PC-9 (cell line): ENCODE results near the gene CXCR1. TPM values are rescaled to one million over a fixed set of nuclear protein-coding genes. Genes with fewer than 3 reads are reported as not detected.
"Not testable (repeated sequence)": the region's sequence is repeated elsewhere in the genome, so short reads cannot be mapped to it uniquely, and the experiment has no call there.

Experiments
- BruUV-seq: library from RNA; stranded (reverse); fragments of 400-500 nt; replicated peaks from 2 replicates; lab custom pipeline; 2021; lab: Mats Ljungman, UMichigan
- CTCF ChIA-PET: fragments of 300-600 bp; sonication (Branson Sonifier 250); formaldehyde crosslinking; loops from one replicate; lab custom pipeline; 2022; ENCODE audit warnings: antibody characterized with exemption; lab: Charles Lee
- POLR2A ChIA-PET: fragments of 300-600 bp; sonication (Branson Sonifier 250); formaldehyde crosslinking; loops from one replicate; lab custom pipeline; 2022; ENCODE audit warnings: antibody characterized with exemption; ENCODE audit not compliant: unreplicated experiment; lab: Charles Lee
- DNase-seq, 2 experiments: peaks; one replicate each; pipeline versions ENCODE4 v3.0.0 to v3.0.0-alpha.2; 2015 to 2022; ENCODE audit warnings: mixed read lengths in 1 of 2
- H2AFZ ChIP-seq: fragments of 200-600 bp; sonication (generic); 2 replicates; pipeline ENCODE4 v1.8.1; 2017; ENCODE audit warnings: antibody characterized with exemption
- H3F3A ChIP-seq: fragments of 200-600 bp; sonication (generic); 2 replicates; pipeline ENCODE4 v1.8.1; 2017; ENCODE audit warnings: antibody characterized with exemption, mild to moderate bottlenecking, low read depth; ENCODE audit not compliant: insufficient read depth
- H3K27ac ChIP-seq: fragments of 200-600 bp; sonication (generic); 2 replicates; pipeline ENCODE4 v1.6.1; 2016; ENCODE audit warnings: mixed run types
- H3K27me3 ChIP-seq: fragments of 200-600 bp; sonication (generic); 2 replicates; pipeline ENCODE4 v1.6.1; 2016; ENCODE audit warnings: low read depth, mixed run types; ENCODE audit not compliant: insufficient read depth
- H3K36me3 ChIP-seq: fragments of 200-600 bp; sonication (generic); 2 replicates; pipeline ENCODE4 v1.6.1; 2016; ENCODE audit warnings: low read depth, mixed run types
- H3K4me1 ChIP-seq: fragments of 200-600 bp; sonication (generic); replicated peaks from 2 replicates; pipeline ENCODE4 v1.6.1; 2016; ENCODE audit warnings: mixed run types; ENCODE audit not compliant: insufficient read depth
- H3K4me2 ChIP-seq: fragments of 200-600 bp; sonication (generic); 2 replicates; pipeline ENCODE4 v1.6.1; 2017; ENCODE audit warnings: mixed run types
- H3K4me3 ChIP-seq: fragments of 200-600 bp; sonication (generic); 2 replicates; pipeline ENCODE4 v1.6.1; 2016; ENCODE audit warnings: mixed run types
- H3K79me2 ChIP-seq: fragments of 200-600 bp; sonication (generic); 2 replicates; pipeline ENCODE4 v1.6.1; 2017; ENCODE audit warnings: low read depth, mixed run types
- H3K9me2 ChIP-seq: fragments of 200-600 bp; sonication (generic); 2 replicates; pipeline ENCODE4 v1.8.1; 2017; ENCODE audit warnings: mild to moderate bottlenecking; ENCODE audit not compliant: insufficient read depth
- H3K9me3 ChIP-seq: fragments of 200-600 bp; sonication (generic); 2 replicates; pipeline ENCODE4 v1.8.1; 2016; ENCODE audit warnings: low read depth; ENCODE audit not compliant: insufficient read depth
- H4K20me1 ChIP-seq: fragments of 200-600 bp; sonication (generic); 2 replicates; pipeline ENCODE4 v1.8.1; 2017; ENCODE audit not compliant: insufficient read depth
- EZH2 ChIP-seq: fragments of 200-600 bp; sonication (generic); IDR thresholded peaks from 2 replicates; pipeline ENCODE4 v1.8.0; 2017; ENCODE audit warnings: antibody characterized with exemption, low read depth
- intact Hi-C: fragments of 100-400 bp; cut with micrococcal nuclease; formaldehyde crosslinking; loops from one replicate; pipeline ENCODE4 v1.10.0; 2022; ENCODE audit not compliant: unreplicated experiment
- total RNA-seq: library from RNA; stranded (reverse); gene quantifications from 2 replicates; pipeline ENCODE4 v1.2.3, GENCODE V29; 2021
- TF ChIP-seq, protein P1 (sequence below): fragments of 200-600 bp; sonication (generic); conservative IDR thresholded peaks from 2 replicates; pipeline ENCODE4 v1.6.1; 2017; ENCODE audit warnings: mixed run types, antibody characterized with exemption, mild to moderate bottlenecking, moderate library complexity

The CXCR1 gene
- total RNA-seq, 1 experiment from 2014 or later = not detected

DNA sequence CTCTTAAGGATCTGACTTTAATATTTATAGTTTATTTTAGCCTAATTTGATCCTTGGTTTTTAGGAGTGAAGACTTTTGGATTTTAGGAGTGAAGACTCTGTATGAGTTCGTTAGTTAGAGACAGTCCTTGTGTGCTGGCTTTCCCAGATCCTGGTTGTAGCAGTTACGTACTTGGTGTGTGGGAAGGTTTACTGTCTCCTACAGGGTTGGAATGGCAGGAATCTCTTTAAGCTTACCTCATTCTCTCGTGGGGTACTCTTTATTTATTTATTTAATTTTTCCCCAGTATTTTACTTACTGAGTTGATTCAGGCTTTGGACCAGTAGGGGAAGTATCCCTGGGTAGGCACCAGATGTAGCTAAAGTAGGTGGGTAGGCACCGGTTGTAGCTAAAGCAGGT lies 42.8 kb downstream of the CXCR1 start:
- H3K27ac ChIP-seq = no peak overlapping the region
- peaks cover 17% of the 10 kb centered on the region for H3K27me3 ChIP-seq
- H3K4me1 ChIP-seq = no peaks in the 10 kb centered on the region
- H3F3A ChIP-seq = no peaks in the 10 kb centered on the region
- no peaks in the 10 kb centered on the region for H3K79me2 ChIP-seq
- no peaks in the 10 kb centered on the region for H4K20me1 ChIP-seq
- no TSS peak for BruUV-seq
- intact Hi-C loops = no loop called here
- TF ChIP-seq, protein P1, sequence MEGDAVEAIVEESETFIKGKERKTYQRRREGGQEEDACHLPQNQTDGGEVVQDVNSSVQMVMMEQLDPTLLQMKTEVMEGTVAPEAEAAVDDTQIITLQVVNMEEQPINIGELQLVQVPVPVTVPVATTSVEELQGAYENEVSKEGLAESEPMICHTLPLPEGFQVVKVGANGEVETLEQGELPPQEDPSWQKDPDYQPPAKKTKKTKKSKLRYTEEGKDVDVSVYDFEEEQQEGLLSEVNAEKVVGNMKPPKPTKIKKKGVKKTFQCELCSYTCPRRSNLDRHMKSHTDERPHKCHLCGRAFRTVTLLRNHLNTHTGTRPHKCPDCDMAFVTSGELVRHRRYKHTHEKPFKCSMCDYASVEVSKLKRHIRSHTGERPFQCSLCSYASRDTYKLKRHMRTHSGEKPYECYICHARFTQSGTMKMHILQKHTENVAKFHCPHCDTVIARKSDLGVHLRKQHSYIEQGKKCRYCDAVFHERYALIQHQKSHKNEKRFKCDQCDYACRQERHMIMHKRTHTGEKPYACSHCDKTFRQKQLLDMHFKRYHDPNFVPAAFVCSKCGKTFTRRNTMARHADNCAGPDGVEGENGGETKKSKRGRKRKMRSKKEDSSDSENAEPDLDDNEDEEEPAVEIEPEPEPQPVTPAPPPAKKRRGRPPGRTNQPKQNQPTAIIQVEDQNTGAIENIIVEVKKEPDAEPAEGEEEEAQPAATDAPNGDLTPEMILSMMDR = no peak
- TF ChIP-seq EZH2 = no peak
- no peak overlapping the region for H3K4me3 ChIP-seq
- no peak overlapping the region for H3K4me2 ChIP-seq
- POLR2A ChIA-PET = no interaction called here
- CTCF ChIA-PET = no interaction called here
- no peaks in the 10 kb centered on the region for H3K9me2 ChIP-seq
- DNase-seq = no peak
- H2AFZ ChIP-seq = no peak overlapping the region
- H3K36me3 ChIP-seq = no peaks in the 10 kb centered on the region
- H3K9me3 ChIP-seq = no peaks in the 10 kb centered on the region; the same call in 1 of the 2 replicates

DNA sequence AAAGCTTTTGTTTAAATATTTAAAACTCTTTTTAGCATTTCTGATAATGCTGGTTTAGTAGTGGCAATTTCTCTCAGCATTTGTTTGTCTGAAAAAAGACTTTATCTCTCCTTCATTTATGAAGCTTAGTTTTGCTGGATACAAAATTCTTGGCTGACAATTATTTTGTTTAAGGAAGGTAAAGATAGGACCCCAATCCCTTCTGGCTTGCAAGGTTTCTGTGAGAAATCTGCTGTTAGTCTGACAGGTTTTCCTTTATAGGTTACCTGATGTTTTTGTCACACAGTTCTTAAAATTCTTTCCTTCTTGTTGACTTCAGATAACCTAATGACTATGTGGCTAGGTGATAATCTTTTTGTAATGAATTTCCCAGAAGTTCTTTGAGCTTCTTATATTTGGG lies 44.5 kb downstream of the CXCR1 start:
- H3K27ac ChIP-seq, POLR2A ChIA-PET, H3K27me3 ChIP-seq, H2AFZ ChIP-seq, H3K79me2 ChIP-seq, DNase-seq, H3K4me1 ChIP-seq, intact Hi-C loops, H3K9me2 ChIP-seq, H3K9me3 ChIP-seq, BruUV-seq, H4K20me1 ChIP-seq, H3F3A ChIP-seq, H3K4me2 ChIP-seq, H3K4me3 ChIP-seq, H3K36me3 ChIP-seq: not testable (repeated sequence)
- CTCF ChIA-PET = interaction anchor here (0.7 kb wide), 1 partner anchor 160 kb away, joined by 3 read pairs; no protein-coding TSS in a partner anchor

DNA sequence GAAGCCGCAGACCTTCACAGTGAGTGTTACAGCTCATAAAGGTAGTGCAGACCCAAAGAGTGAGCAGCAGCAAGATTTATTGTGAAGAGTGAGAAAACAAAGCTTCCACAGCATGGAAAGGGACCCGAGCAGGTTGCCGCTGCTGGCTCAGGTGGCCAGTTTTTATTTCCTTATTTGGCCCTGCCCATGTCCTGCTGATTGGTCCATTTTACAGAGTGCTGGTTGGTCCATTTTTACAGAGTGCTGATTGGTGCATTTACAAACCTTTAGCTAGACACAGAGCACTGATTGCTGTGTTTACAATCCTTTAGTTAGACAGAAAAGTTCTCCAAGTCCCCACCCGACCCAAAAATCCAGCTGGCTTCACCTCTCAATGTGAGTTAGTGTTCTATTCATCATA lies 45.0 kb downstream of the CXCR1 start:
- H3K9me3 ChIP-seq, H3K27ac ChIP-seq, BruUV-seq, H3K27me3 ChIP-seq, H3K4me1 ChIP-seq, H3K4me3 ChIP-seq, POLR2A ChIA-PET, H3K9me2 ChIP-seq, H3F3A ChIP-seq, DNase-seq, H3K4me2 ChIP-seq, H3K36me3 ChIP-seq, H2AFZ ChIP-seq, H4K20me1 ChIP-seq, H3K79me2 ChIP-seq, intact Hi-C loops: not testable (repeated sequence)
- CTCF ChIA-PET = interaction anchor here (0.7 kb wide), 1 partner anchor 159 kb away, joined by 3 read pairs; no protein-coding TSS in a partner anchor

Other genes with a start within 250 kb of the CXCR1 start
- gene TNS1, start 164.0 kb downstream of the CXCR1 start, total RNA-seq = 5.5 and 6.0 TPM in 2 replicates
- gene RUFY4, start 97.7 kb downstream of the CXCR1 start, total RNA-seq = not detected in 2 replicates
- not detected in 2 replicates for gene CXCR2, start 40.9 kb downstream of the CXCR1 start, total RNA-seq
- 228 and 273 TPM in 2 replicates for gene ARPC2, start 50.2 kb upstream of the CXCR1 start, total RNA-seq
- gene GPBAR1, start 94.1 kb upstream of the CXCR1 start, total RNA-seq = 0.20 and 0.22 TPM in 2 replicates
- 126 and 165 TPM in 2 replicates for gene AAMP, start 103.2 kb upstream of the CXCR1 start, total RNA-seq
- gene PNKD, start 103.6 kb upstream of the CXCR1 start, total RNA-seq = 94.7 and 102 TPM in 2 replicates
- gene TMBIM1, start 125.5 kb upstream of the CXCR1 start, total RNA-seq = 172 and 187 TPM in 2 replicates
- 1.1 and 2.4 TPM in 2 replicates for gene CATIP, start 189.9 kb upstream of the CXCR1 start, total RNA-seq
- gene SLC11A1, start 215.3 kb upstream of the CXCR1 start, total RNA-seq = 0.35 and 0.44 TPM in 2 replicates
- gene CTDSP1, start 232.9 kb upstream of the CXCR1 start, total RNA-seq = 61.8 and 69.6 TPM in 2 replicates